ENCODE data around the gene ARMCX5.

The ARMCX5 gene

DNA sequence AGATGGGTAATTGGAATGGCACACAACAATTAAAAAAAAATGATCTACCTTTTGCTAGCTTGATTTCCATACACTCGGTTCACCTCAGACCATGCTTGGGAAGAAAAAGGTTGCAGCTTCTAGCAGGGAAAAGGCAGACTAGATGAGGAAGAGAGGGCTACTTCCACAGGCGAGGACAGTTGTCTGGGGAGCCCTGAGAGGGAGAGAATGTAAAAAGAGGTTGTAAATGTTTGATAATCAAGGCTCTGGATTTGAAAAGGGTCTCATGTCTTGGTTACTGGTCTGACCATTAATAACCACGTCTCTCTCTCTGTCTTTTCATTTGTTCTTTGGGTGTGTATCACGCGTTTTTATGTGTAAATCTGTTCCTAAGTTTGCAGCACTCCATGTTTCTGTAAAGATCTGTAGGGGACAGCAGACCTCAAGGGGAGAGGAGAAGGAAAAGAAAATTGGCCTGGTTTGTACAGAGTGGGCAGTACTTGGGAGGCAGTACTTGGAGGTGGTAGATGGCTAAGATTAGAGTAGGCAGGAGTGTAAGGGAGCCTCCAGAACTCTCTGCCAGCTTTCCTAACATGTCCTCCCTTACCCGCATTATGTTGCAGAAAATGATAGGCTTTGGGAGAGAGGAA, 750 bp downstream of the ARMCX5 start:
- Histone ChIP-seq H3K4me3 (peak overlapping the region; percentile 65 to 66), H3K27ac (peak overlapping the region; percentile 82 to 85), H3K36me3 (no peaks in the 10 kb centered on the region), H3K4me1 (peaks cover 0 to 7% (median 2%) of the 10 kb centered on the region in 4 donors), H3K27me3 (no peaks in the 10 kb centered on the region), H3K9me3 (no peaks in the 10 kb centered on the region)
- TF ChIP-seq CTCF (IDR thresholded peaks at IDR 0.05), result no peak
- intact Hi-C loops (cut with DNase I; ENCODE audit: low total_unique reads), result loop anchor here (1.0 to 5.0 kb wide), 2 partner anchors 113 to 1087 kb away; partner anchors contain the start of gene MORF4L2
- DNase-seq, result no peak

- no peaks in the 10 kb centered on the region for H3K9me3 ChIP-seq
- DNase-seq, result no peak
- no peaks in the 10 kb centered on the region for H3K36me3 ChIP-seq
- no peaks in the 10 kb centered on the region for H3K27me3 ChIP-seq
- intact Hi-C loops (cut with DNase I; ENCODE audit: low total_unique reads), result no loop called here
- H3K27ac ChIP-seq, result no peak overlapping the region
- H3K4me3 ChIP-seq, result no peak overlapping the region
- peaks cover 0 to 16% (median 2%) of the 10 kb centered on the region in 4 donors for H3K4me1 ChIP-seq
- TF ChIP-seq CTCF (IDR thresholded peaks at IDR 0.05), result no peak
Observed at GRCh38 chrX:102604327-102604726, 5.0 kb downstream of the ARMCX5 start.

DNA sequence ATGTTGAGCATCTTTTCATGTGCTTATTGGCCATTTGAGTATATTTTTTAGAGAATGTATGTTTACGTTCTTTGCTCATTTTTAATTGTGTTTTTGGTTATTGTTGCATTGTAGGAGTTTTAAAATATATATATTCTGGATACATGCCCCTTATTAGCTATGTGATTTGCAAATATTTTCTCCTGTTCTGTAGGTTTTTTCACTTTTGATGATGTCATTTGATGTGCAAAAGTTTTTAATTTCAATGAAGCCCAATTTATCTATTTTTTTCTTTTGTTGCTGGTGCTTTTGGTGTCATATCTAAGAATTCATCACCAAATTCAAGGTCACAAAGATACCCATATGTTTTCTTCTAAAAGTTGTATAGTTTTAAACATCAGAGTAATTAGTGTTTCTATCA, 6.8 kb downstream of the ARMCX5 start:
- intact Hi-C loops (cut with DNase I; ENCODE audit: low total_unique reads), result no loop called here
- no peak for DNase-seq

GRCh38 chrX:102610905-102611304, 11.6 kb downstream of the ARMCX5 start:
- Histone ChIP-seq H3K9me3 (no peaks in the 10 kb centered on the region), H3K4me3 (no peak overlapping the region), H3K27ac (no peak overlapping the region), H3K4me1 (peaks cover 0 to 9% (median 2%) of the 10 kb centered on the region in 4 donors), H3K36me3 (no peaks in the 10 kb centered on the region), H3K27me3 (no peaks in the 10 kb centered on the region)
- no peak for DNase-seq
- TF ChIP-seq CTCF (IDR thresholded peaks at IDR 0.05), result no peak
- intact Hi-C loops (cut with DNase I; ENCODE audit: low total_unique reads), result no loop called here

More for the DNA sequence above, 6.8 kb downstream of the ARMCX5 start:
- no peaks in the 10 kb centered on the region for H3K36me3 ChIP-seq
- no peak overlapping the region for H3K27ac ChIP-seq
- H3K27me3 ChIP-seq, result no peaks in the 10 kb centered on the region
- peaks cover 0 to 10% (median 2%) of the 10 kb centered on the region in 4 donors for H3K4me1 ChIP-seq
- TF ChIP-seq CTCF (IDR thresholded peaks at IDR 0.05), result no peak
- no peaks in the 10 kb centered on the region for H3K9me3 ChIP-seq
- no peak overlapping the region for H3K4me3 ChIP-seq

- no peaks in the 10 kb centered on the region for H3K4me1 ChIP-seq
- no peaks in the 10 kb centered on the region for H3K36me3 ChIP-seq
- no peak overlapping the region for H3K27ac ChIP-seq
- intact Hi-C loops (cut with DNase I; ENCODE audit: low total_unique reads), result no loop called here
- no peaks in the 10 kb centered on the region for H3K27me3 ChIP-seq
- no peak for TF ChIP-seq CTCF (IDR thresholded peaks at IDR 0.05)
- no peak overlapping the region for H3K4me3 ChIP-seq
- DNase-seq, result no peak
- H3K9me3 ChIP-seq, result peaks cover 0 to 22% (median 21%) of the 10 kb centered on the region in 3 donors
Observed at GRCh38 chrX:102624105-102624504, 24.8 kb downstream of the ARMCX5 start.

Data from tibial artery (tissue), 4 donors.